Sigmoid colon (tissue), 4 donors: ENCODE results near the gene MRPL38.

Source experiments
- POLR2A ChIP-seq, 2 donors: fragments of 450-650 bp; IDR thresholded peaks; one replicate each; pipeline ENCODE4 v1.6.1; 2016; ENCODE audit warnings: antibody characterized with exemption in 2 of 2, mild to moderate bottlenecking in 2 of 2, moderate library complexity in 2 of 2
- POLR2AphosphoS5 ChIP-seq, 4 donors: sonication (generic); formaldehyde crosslinking; IDR thresholded peaks; one replicate each; pipeline ENCODE4 v1.6.1; 2017; ENCODE audit warnings: antibody characterized with exemption in 4 of 4
- TF ChIP-seq, protein P1 (sequence below), 4 experiments: fragments of 450-650 bp in 3 of 4; fragments of 200-600 bp in 1 of 4; IDR thresholded peaks; one replicate each; pipeline ENCODE4 v1.5.1; 2016 to 2019; ENCODE audit warnings: antibody characterized with exemption in 4 of 4, mild to moderate bottlenecking in 3 of 4, moderate library complexity in 2 of 4

DNA sequence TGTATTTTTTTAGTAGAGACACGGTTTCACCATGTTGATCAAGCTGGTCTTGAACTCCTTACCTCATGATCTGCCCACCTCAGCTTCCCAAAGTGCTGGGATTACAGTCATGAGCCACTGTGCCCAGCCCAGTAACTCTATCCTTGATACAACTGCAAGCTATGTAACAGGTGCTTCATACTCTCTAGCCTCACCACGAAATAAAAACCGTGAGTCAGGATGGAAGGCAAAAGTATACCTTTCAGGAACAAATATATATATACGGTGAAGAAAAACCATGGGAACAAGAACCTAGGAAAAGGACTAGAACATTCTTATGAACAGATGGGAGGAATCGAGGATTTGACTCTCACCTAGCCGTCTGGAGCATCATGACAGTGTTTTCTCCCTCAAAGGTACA, 45.7 kb upstream of the MRPL38 start:
- TF ChIP-seq, protein P1, sequence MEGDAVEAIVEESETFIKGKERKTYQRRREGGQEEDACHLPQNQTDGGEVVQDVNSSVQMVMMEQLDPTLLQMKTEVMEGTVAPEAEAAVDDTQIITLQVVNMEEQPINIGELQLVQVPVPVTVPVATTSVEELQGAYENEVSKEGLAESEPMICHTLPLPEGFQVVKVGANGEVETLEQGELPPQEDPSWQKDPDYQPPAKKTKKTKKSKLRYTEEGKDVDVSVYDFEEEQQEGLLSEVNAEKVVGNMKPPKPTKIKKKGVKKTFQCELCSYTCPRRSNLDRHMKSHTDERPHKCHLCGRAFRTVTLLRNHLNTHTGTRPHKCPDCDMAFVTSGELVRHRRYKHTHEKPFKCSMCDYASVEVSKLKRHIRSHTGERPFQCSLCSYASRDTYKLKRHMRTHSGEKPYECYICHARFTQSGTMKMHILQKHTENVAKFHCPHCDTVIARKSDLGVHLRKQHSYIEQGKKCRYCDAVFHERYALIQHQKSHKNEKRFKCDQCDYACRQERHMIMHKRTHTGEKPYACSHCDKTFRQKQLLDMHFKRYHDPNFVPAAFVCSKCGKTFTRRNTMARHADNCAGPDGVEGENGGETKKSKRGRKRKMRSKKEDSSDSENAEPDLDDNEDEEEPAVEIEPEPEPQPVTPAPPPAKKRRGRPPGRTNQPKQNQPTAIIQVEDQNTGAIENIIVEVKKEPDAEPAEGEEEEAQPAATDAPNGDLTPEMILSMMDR (IDR thresholded peaks at IDR 0.05) = no peak
- TF ChIP-seq POLR2A (IDR thresholded peaks at IDR 0.05) = no peak
- TF ChIP-seq POLR2AphosphoS5 (IDR thresholded peaks at IDR 0.05) = no peak
